Measurements from ENCODE around the gene MTAP.

Gene MTAP

GRCh38 chr9:21852754-21853153 is 50.3 kb downstream of the MTAP start:
- no peak for DNase-seq (ENCODE audit: low read depth in 2 of 2)

- no peak for DNase-seq (ENCODE audit: low read depth in 2 of 2)
Measured at GRCh38 chr9:21853414-21853813, 51.0 kb downstream of the MTAP start.

- no peak for DNase-seq (ENCODE audit: low read depth in 2 of 2)
Measured at GRCh38 chr9:21854119-21854518, 51.7 kb downstream of the MTAP start.

DNA sequence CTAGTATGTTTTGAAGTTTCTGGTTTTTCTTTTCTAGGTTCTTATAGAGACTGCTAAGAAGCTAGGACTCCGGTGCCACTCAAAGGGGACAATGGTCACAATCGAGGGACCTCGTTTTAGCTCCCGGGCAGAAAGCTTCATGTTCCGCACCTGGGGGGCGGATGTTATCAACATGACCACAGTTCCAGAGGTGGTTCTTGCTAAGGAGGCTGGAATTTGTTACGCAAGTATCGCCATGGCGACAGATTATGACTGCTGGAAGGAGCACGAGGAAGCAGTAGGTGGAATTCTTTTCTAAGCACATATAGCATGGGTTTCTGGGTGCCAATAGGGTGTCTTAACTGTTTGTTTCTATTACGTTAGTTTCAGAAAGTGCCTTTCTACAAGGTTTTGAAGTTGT is 52.2 kb downstream of the MTAP start:
- no peak for DNase-seq (ENCODE audit: low read depth in 2 of 2)

DNA sequence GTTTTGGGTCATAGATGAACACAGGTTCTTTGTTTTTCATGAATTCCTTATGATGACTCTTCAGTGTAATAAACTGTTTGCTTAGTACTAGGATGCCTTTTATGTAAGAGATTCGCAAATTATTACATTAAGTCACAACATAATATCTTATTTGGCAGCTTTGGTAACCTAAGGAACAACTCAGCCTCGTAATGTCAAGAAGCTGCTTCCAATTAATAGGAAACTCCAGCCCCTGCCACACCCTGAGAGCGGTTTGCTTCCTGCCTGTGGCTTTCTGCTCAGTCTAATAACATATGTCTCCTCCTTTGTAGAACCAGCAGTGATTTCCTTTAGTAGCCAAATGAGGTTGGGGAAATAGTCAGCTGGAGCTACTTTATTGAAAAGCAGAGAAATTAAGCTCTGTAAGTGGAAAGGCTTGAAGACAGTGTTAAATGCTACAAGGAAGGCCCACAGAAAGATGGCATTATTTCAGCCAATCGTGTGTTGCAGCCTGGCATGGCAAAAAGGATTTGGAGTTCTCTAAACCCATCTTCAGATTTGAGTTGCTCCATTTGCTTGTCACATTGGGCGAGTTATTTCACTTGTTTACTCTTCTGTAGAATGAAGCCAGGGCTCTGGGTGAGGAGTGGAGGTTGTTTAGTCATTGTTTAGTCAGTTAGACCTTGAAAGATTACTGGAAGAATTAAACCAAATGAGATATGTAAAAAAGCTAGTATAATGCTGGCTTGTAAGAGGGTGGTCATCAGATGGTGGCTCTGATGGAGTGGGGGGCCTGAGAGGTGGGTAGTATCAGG is 54.1 kb downstream of the MTAP start:
- DNase-seq (ENCODE audit: low read depth in 2 of 2): no peak

GRCh38 chr9:21862871-21863270 is 60.4 kb downstream of the MTAP start:
- no peak for DNase-seq (ENCODE audit: low read depth in 2 of 2)

DNA sequence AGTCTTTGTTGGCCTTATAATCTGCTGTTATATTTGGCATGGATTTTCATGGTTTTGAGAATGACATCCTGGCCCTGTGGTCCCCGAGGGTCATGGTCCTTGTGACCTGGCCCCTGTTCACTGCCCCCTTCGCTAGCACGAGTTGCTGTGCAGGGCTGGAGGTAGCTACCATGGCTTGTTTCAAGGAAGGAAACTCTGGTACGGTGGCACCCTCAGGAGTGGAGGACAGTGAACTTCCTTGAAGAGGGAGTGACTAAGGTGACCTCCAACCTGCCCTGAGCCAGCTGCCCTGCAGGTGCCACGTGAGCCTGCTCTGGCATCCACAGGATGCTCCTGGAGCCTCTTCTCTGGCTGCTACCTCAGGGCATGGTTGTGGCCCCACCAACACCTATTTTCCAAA is 62.1 kb downstream of the MTAP start:
- DNase-seq (ENCODE audit: low read depth in 2 of 2): no peak

DNA sequence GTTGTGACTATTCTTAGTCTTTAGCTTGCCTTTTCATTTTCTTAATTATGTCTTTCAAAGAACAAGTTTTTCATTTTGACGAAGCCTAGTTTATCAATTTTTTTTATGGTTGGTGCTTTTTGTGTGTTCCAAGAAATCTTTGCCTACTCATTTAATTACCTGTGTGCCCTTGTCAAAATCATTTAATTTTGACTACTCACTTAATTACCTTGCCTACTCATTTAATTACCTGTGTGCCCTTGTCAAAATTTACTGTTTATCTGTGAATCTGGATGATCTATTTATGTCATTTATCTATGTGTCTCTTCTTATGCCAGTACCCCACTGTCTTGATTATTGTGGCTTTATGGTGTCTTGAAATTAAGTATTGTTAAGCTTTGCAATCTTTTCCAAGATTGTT is 63.9 kb downstream of the MTAP start:
- no peak for DNase-seq (ENCODE audit: low read depth in 2 of 2)

DNA sequence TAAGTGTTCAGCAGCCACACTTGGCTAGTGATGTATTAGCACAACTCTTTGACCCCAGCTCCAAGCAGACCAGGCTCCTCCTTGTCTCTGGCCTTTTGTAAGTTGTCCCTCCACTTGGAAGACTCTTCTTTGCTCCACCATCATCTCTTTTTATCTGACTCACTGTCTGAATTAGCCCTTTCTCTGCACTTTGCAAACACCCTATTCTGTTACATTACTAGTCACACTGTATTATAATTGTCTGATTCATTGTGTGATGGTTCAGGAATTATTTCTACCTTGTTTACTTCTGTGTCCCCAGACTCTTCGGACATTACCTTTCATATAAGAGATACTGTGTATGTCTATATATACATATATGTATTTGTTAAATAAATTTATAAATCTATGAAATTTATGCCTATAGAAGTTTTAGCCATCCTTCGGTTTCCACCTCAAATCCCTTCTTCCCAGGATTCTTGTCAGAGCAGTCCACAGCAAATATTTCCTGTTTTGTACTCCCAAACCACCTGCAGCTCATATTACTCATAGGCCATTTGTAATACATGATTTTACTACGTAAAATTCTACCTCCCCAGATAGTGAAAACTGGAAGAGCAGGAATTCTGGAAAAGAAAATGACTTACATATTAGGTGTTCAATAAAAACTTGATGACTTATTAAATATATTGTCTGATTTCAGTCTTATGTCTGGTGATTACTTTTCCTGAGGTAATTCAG is 69.0 kb downstream of the MTAP start:
- no peak for DNase-seq (ENCODE audit: low read depth in 2 of 2)

GRCh38 chr9:21872696-21873095 is 70.3 kb downstream of the MTAP start:
- no peak for DNase-seq (ENCODE audit: low read depth in 2 of 2)

DNA sequence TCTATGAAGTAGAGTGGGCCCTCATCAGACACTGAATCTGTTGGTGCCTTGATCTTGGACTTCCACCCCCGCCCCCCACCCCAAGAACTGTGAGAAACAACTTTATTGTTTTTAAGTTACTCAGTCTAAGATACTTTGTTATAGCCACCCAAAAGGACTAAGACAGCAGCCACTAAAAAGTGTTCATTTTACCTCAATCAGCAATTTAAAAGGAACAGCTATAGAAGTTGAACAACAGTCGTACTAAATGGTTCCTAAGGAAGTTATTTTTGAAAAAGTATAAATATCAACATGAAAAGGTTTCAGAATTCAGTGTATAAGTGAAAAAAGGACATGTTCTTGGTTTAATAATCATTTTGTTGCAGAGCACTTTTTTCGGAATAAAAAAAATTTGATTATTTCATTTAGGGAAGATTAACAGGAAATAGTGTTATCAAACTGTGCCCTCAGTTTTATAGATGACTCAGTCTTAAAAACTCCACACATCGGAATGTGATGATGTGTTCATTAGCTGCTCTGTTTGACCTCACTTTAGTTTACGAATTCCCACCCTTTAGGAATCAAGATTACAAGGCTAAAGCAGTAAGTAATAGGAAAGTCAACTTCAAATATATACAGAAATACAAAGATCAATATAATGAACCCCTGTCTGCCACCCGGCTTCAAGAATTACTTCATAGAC is 71.2 kb downstream of the MTAP start:
- DNase-seq (ENCODE audit: low read depth in 2 of 2): no peak

DNA sequence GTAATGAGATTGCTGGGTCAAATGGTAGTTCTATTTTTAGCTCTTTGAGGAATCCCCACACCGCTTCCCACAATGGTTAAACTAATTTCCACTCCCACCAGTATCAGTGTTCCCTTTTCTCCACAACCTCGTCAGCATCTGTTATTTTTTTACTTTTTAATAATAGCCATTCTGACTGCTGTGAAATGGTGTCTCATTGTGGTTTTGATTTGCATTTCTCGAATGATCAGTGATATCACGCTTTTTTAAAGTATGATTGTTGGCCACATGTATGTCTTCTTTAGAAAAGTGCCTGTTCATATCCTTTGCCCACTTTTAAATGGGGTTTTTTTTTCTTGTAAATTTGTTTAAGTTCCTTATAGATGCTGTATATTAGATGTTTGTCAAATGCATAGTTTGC is 73.5 kb downstream of the MTAP start:
- DNase-seq (ENCODE audit: low read depth in 2 of 2): no peak

- DNase-seq (ENCODE audit: low read depth in 2 of 2): no peak
Measured at GRCh38 chr9:21883642-21884041, 81.2 kb downstream of the MTAP start.

- DNase-seq (ENCODE audit: low read depth in 2 of 2): no peak
Measured at GRCh38 chr9:21889673-21890072, 87.2 kb downstream of the MTAP start.

GRCh38 chr9:21890696-21891095 is 88.3 kb downstream of the MTAP start:
- no peak for DNase-seq (ENCODE audit: low read depth in 2 of 2)

- no peak for DNase-seq (ENCODE audit: low read depth in 2 of 2)
Measured at GRCh38 chr9:21901546-21901945, 99.1 kb downstream of the MTAP start.

DNA sequence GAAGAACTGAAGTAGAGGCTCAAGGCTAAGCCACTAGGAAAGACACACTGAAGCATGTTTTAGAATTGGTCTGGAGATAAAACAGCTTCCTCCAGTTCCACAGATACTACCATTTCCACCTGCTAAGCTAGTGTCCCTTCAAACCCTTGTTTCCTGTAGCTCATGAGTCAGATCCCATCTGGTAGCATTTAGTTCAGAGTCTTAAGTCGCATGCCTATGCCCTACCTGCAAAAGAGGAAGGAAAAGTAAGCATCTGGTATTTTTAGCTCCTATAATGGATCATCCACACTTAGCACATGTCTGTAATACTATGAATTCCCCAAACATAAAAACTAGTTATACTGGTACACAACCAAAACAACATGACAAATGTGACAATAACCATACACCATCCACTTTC is 99.7 kb downstream of the MTAP start:
- no peak for DNase-seq (ENCODE audit: low read depth in 2 of 2)

DNA sequence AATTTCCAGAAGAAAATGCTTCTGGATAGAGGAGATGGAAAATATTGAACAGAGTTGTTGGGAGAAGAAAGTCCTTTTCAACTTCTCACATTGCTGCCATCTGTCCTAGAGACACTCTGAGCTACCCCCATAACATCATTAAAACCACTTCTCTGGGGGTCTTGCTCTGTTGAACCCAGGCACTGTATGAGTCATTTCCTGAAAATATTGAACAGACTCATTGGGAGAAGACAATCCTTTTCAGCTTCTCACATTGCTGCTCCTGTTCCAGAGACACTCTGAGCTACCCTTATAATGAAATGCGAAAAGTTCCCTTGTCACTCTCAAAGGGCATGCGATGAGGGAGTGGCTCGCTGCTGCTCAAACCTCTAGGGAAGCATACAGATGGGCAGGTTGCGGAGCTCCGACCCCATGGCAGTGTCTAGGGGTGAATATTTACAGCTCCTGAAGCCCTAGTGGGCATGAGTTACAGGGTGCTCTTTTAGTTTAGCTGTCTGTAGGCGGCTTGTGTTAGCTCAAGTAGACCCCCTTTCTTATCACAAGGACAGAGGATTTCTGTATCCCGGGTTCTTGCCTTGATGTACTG is 101.0 kb downstream of the MTAP start:
- no peak for DNase-seq (ENCODE audit: low read depth in 2 of 2)

DNA sequence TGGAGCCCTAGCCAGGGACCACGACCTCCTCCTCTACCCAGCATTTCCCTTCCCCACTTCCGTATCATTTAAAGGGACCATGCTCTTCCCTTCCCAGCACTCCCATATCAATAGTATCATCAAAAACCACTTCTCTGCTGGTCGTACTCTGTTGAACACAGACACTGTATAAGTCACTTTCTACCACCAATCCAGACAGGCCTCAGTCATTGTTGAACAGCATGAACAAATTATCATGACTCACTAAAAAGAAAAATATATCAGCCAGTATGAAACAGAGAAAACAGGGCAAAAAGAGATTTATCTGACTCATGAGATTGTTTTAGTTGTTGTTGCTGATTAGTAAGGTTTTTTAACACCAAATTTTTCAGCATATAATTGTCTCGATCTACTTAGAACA is 101.9 kb downstream of the MTAP start:
- DNase-seq (ENCODE audit: low read depth in 2 of 2): no peak

GRCh38 chr9:21904776-21905175 is 102.3 kb downstream of the MTAP start:
- no peak for DNase-seq (ENCODE audit: low read depth in 2 of 2)

- no peak for DNase-seq (ENCODE audit: low read depth in 2 of 2)
Measured at GRCh38 chr9:21906213-21906612, 103.8 kb downstream of the MTAP start.

DNA sequence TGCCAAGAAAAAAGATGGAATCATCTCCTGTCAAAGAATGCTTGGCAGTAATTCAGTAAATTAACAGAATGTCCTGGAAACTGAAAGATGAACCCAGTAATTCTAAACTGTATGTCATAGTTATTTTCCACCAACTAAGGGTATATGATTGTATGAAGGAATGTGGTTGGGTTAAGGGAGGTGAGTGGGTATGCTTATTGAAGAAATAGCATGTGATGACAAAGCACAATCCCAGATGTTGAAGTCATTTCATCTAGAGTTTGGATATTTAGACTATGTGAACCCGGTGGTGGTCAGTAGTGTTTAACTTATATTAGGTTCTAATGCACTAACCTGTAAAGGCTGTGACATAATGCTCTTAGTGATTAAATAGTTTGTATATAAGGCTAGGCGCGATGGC is 104.4 kb downstream of the MTAP start:
- DNase-seq (ENCODE audit: low read depth in 2 of 2): no peak

Measured in stimulated activated CD8-positive, alpha-beta memory T cell treated with anti-CD3 and anti-CD28 coated beads, Interleukin-2, amount 100 ng/mL, for 48 hours (primary cell).